Measurements from ENCODE around the gene MAPT. TPM values are rescaled to one million over a fixed set of nuclear protein-coding genes. Genes with fewer than 3 reads are reported as not detected.

Gene MAPT
- polyA plus RNA-seq, 3 donors, result 0.04 TPM; not detected in 2

GRCh38 chr17:46039592-46040186, 145.3 kb downstream of the MAPT start:
- Histone ChIP-seq H3K79me2 (ENCODE audit: insufficient read depth, low read length) (peaks cover 3% of the 10 kb centered on the region), H3K9me3 (replicated peaks in 1 of 2; ENCODE audit: control insufficient read depth in 1 of 2, insufficient read depth in 1 of 2, low read length in 2 of 2) (no peaks in the 10 kb centered on the region), H3K4me2 (replicated peaks; ENCODE audit: extremely low read depth, low read length, poor library complexity, severe bottlenecking) (no peak overlapping the region), H3K9ac (ENCODE audit: insufficient read depth, low read length, poor library complexity, severe bottlenecking) (no peak overlapping the region), H3K27ac (ENCODE audit: low read depth in 1 of 2, low read length in 2 of 2) (no peak overlapping the region), H3K4me1 (ENCODE audit: control insufficient read depth in 1 of 2, insufficient read depth in 2 of 2, low read length in 2 of 2) (no peaks in the 10 kb centered on the region), H3K27me3 (ENCODE audit: control insufficient read depth in 2 of 2, insufficient read depth in 2 of 2, low read length in 2 of 2) (no peaks in the 10 kb centered on the region), H3K36me3 (replicated peaks in 1 of 2; ENCODE audit: control insufficient read depth in 1 of 2, insufficient read depth in 2 of 2, low read length in 2 of 2) (peaks cover 86 to 100% of the 10 kb centered on the region in 2 donors), H4K20me1 (ENCODE audit: insufficient read depth, low read length) (peaks cover 16% of the 10 kb centered on the region), H3K4me3 (replicated peaks in 1 of 3; ENCODE audit: low read depth in 2 of 3, low read length in 3 of 3) (no peak overlapping the region), H2AFZ (ENCODE audit: insufficient read depth, low read depth, low read length, poor library complexity, severe bottlenecking) (no peak overlapping the region)
- WGBS (ENCODE audit: insufficient coverage), result 97% methylated on average over 4 of the region's 5 CpGs
- no peak for TF ChIP-seq CTCF (IDR thresholded peaks at IDR 0.05)
- peaks cover 4% of the 10 kb centered on the region for H3K4me1 Mint-ChIP-seq
- no peak overlapping the region for H3K4me3 Mint-ChIP-seq
- peaks cover 88 to 95% of the 10 kb centered on the region in 2 donors for H3K36me3 Mint-ChIP-seq
- H3K9me3 Mint-ChIP-seq, result peaks cover 0 to 2% (median 0%) of the 10 kb centered on the region in 7 donors
- peak overlapping the region in 1 of 7 donors; percentile 42 for H3K27ac Mint-ChIP-seq
- no peak for DNase-seq
- no peaks in the 10 kb centered on the region for H3K27me3 Mint-ChIP-seq (ENCODE audit: low read depth in 3 of 3)
- intact Hi-C loops (cut with micrococcal nuclease), result no loop called here

GRCh38 chr17:46042246-46042645, 147.9 kb downstream of the MAPT start:
- Mint-ChIP-seq H3K27me3 (ENCODE audit: low read depth in 3 of 3) (no peaks in the 10 kb centered on the region), H3K36me3 (peaks cover 83 to 91% of the 10 kb centered on the region in 2 donors), H3K4me1 (peaks cover 4% of the 10 kb centered on the region), H3K4me3 (no peak overlapping the region), H3K9me3 (no peaks in the 10 kb centered on the region), H3K27ac (no peak overlapping the region)
- no peak for TF ChIP-seq CTCF (IDR thresholded peaks at IDR 0.05)
- H3K4me1 ChIP-seq (ENCODE audit: control insufficient read depth in 1 of 2, insufficient read depth in 2 of 2, low read length in 2 of 2), result no peaks in the 10 kb centered on the region
- H3K4me3 ChIP-seq (replicated peaks in 1 of 3; ENCODE audit: low read depth in 2 of 3, low read length in 3 of 3), result no peak overlapping the region
- H3K4me2 ChIP-seq (replicated peaks; ENCODE audit: extremely low read depth, low read length, poor library complexity, severe bottlenecking), result no peak overlapping the region
- peaks cover 3% of the 10 kb centered on the region for H3K79me2 ChIP-seq (ENCODE audit: insufficient read depth, low read length)
- no peaks in the 10 kb centered on the region for H3K27me3 ChIP-seq (ENCODE audit: control insufficient read depth in 2 of 2, insufficient read depth in 2 of 2, low read length in 2 of 2)
- H3K9ac ChIP-seq (ENCODE audit: insufficient read depth, low read length, poor library complexity, severe bottlenecking), result no peak overlapping the region
- H3K9me3 ChIP-seq (replicated peaks in 1 of 2; ENCODE audit: control insufficient read depth in 1 of 2, insufficient read depth in 1 of 2, low read length in 2 of 2), result no peaks in the 10 kb centered on the region
- H4K20me1 ChIP-seq (ENCODE audit: insufficient read depth, low read length), result peaks cover 33% of the 10 kb centered on the region
- no CpG with 5 or more reads among the region's 2 CpGs for WGBS (ENCODE audit: insufficient coverage)
- H3K27ac ChIP-seq (ENCODE audit: low read depth in 1 of 2, low read length in 2 of 2), result no peak overlapping the region
- peaks cover 79 to 100% of the 10 kb centered on the region in 2 donors for H3K36me3 ChIP-seq (replicated peaks in 1 of 2; ENCODE audit: control insufficient read depth in 1 of 2, insufficient read depth in 2 of 2, low read length in 2 of 2)
- intact Hi-C loops (cut with micrococcal nuclease), result no loop called here
- no peak for DNase-seq
- no peak overlapping the region for H2AFZ ChIP-seq (ENCODE audit: insufficient read depth, low read depth, low read length, poor library complexity, severe bottlenecking)
